GM12878 (cell line): ENCODE measurements around the gene EFCAB8. TPM values are rescaled to one million over a fixed set of nuclear protein-coding genes. Genes with fewer than 3 reads are reported as not detected.

Experiments used
- ATAC-seq: fragments of 200-7000 bp; cut with Tn5 transposase; 3 replicates; pipeline ENCODE4 v1.9.1; 2020; ENCODE audit warnings: mild to moderate bottlenecking, moderate library complexity
- BruUV-seq: library from RNA; stranded (reverse); fragments of 400-500 nt; replicated peaks from 2 replicates; lab custom pipeline; 2021; lab: Mats Ljungman, UMichigan
- CTCF ChIA-PET: fragments of 300-600 bp; sonication (Branson Sonifier 250); formaldehyde crosslinking; extraction: SDS; loops from one replicate; lab custom pipeline; 2021; ENCODE audit warnings: inconsistent platforms; lab: Yijun Ruan, JAX
- POLR2A ChIA-PET: fragments of 350-600 bp; formaldehyde crosslinking; extraction: SDS; loops from one replicate; lab custom pipeline; 2021; ENCODE audit warnings: inconsistent platforms; lab: Charles Lee
- RAD21 ChIA-PET: fragments of 300-600 bp; sonication (Branson Sonifier 250); formaldehyde crosslinking; loops from one replicate; lab custom pipeline; 2023; ENCODE audit warnings: antibody characterized with exemption; ENCODE audit not compliant: unreplicated experiment; lab: Charles Lee
- SMC1A ChIA-PET: fragments of 300-600 bp; sonication (Branson Sonifier 250); formaldehyde crosslinking; loops from one replicate; lab custom pipeline; 2023; ENCODE audit not compliant: unreplicated experiment, uncharacterized antibody; lab: Charles Lee
- DNase-seq: peaks from one replicate; pipeline ENCODE4 v3.0.0-alpha.2; 2011; ENCODE audit warnings: low read depth, low spot score
- FAIRE-seq: peaks from 3 replicates; lab custom pipeline; 2011; peaks lifted over from hg19 to GRCh38; lab: Jason Lieb, UNC
- H2AFZ ChIP-seq: 2 replicates; pipeline ENCODE4 v1.6.0; 2011; ENCODE audit warnings: low read depth, low read length, control low read depth; ENCODE audit not compliant: control insufficient read depth
- H3K27ac ChIP-seq: 2 replicates; pipeline ENCODE4 v1.5.1; 2011; ENCODE audit warnings: control low read depth; ENCODE audit not compliant: control insufficient read depth, insufficient read depth
- H3K27me3 ChIP-seq, 2 experiments: replicated peaks in 1 of 2; 2 replicates each; pipeline versions ENCODE4 v1.6.0 to v1.6.1; 2011; ENCODE audit warnings: low read length in 1 of 2; ENCODE audit not compliant: control insufficient read depth in 2 of 2, insufficient read depth in 2 of 2
- H3K36me3 ChIP-seq, 2 experiments: 2 replicates each; pipeline ENCODE4 v1.5.1; 2011; ENCODE audit warnings: low read length in 1 of 2; ENCODE audit not compliant: control insufficient read depth in 2 of 2, insufficient read depth in 2 of 2
- H3K4me1 ChIP-seq: 2 replicates; pipeline ENCODE4 v1.6.1; 2011; ENCODE audit warnings: mild to moderate bottlenecking, low read length, moderate library complexity, mixed read lengths; ENCODE audit not compliant: control insufficient read depth, insufficient read depth
- H3K4me2 ChIP-seq: 2 replicates; pipeline ENCODE4 v1.6.0; 2011; ENCODE audit warnings: control low read depth; ENCODE audit not compliant: control insufficient read depth, insufficient read depth
- H3K4me3 ChIP-seq: fragments of 200-600 bp; sonication (generic); 2 replicates; pipeline ENCODE4 v1.5.1; 2016
- H3K79me2 ChIP-seq: 2 replicates; pipeline ENCODE4 v1.6.0; 2011; ENCODE audit warnings: low read length; ENCODE audit not compliant: control insufficient read depth, insufficient read depth
- H3K9ac ChIP-seq: 2 replicates; pipeline ENCODE4 v1.8.0; 2011; ENCODE audit warnings: low read length, control low read depth, mixed read lengths; ENCODE audit not compliant: control insufficient read depth, insufficient read depth
- H3K9me3 ChIP-seq: replicated peaks from 3 replicates; pipeline ENCODE4 v1.5.1; 2011; ENCODE audit warnings: mild to moderate bottlenecking, low read length; ENCODE audit not compliant: control insufficient read depth, insufficient read depth
- H4K20me1 ChIP-seq: 2 replicates; pipeline ENCODE4 v1.6.0; 2011; ENCODE audit not compliant: control insufficient read depth, insufficient read depth
- CHD1 ChIP-seq: IDR thresholded peaks from 2 replicates; pipeline ENCODE4 v1.6.1; 2012; ENCODE audit warnings: low read depth, low read length, improper control_type of control experiment
- CHD2 ChIP-seq: IDR thresholded peaks from 2 replicates; pipeline ENCODE4 v1.6.1; 2011; ENCODE audit warnings: low read depth, low read length, improper control_type of control experiment, borderline replicate concordance
- HCFC1 ChIP-seq: fragments of 150-350 bp; IDR thresholded peaks from 2 replicates; pipeline ENCODE4 v1.6.1; 2014; ENCODE audit warnings: low read length
- NR2C1 ChIP-seq: fragments of 450-650 bp; IDR thresholded peaks from 2 replicates; pipeline ENCODE4 v1.6.1; 2017; ENCODE audit warnings: antibody characterized with exemption, mild to moderate bottlenecking, moderate library complexity
- POLR2A ChIP-seq: IDR thresholded peaks from 2 replicates; pipeline ENCODE4 v1.6.1; 2011; ENCODE audit warnings: low read depth, mild to moderate bottlenecking, low read length
- POLR2AphosphoS2 ChIP-seq: IDR thresholded peaks from 2 replicates; pipeline ENCODE4 v1.6.1; 2011; ENCODE audit warnings: low read depth, mild to moderate bottlenecking, low read length, improper control_type of control experiment, moderate library complexity
- POU2F2 ChIP-seq: IDR thresholded peaks from 3 replicates; pipeline ENCODE4 v1.6.1; 2011; ENCODE audit warnings: low read depth, mild to moderate bottlenecking, low read length, borderline replicate concordance
- SP1 ChIP-seq: IDR thresholded peaks from one replicate; pipeline ENCODE4 v1.6.1; 2011; ENCODE audit warnings: low read depth, low read length
- STAT3 ChIP-seq: IDR thresholded peaks from 2 replicates; pipeline ENCODE4 v1.6.1; 2011; ENCODE audit warnings: low read depth, low read length, improper control_type of control experiment
- TBL1XR1 ChIP-seq: IDR thresholded peaks from 2 replicates; pipeline ENCODE4 v1.6.1; 2012; ENCODE audit warnings: low read depth, low read length, improper control_type of control experiment
- TCF7 ChIP-seq: IDR thresholded peaks from 2 replicates; pipeline ENCODE4 v1.6.1; 2014; ENCODE audit warnings: antibody characterized with exemption, borderline replicate concordance
- ZNF207 ChIP-seq: fragments of 450-650 bp; IDR thresholded peaks from 2 replicates; pipeline ENCODE4 v1.6.1; 2014; ENCODE audit warnings: antibody characterized with exemption, mild to moderate bottlenecking, borderline replicate concordance
- ZSCAN29 ChIP-seq: fragments of 450-650 bp; IDR thresholded peaks from 2 replicates; pipeline ENCODE4 v1.6.1; 2017; ENCODE audit warnings: mild to moderate bottlenecking, moderate library complexity
- WGBS: methylation state at CpG from one replicate; pipeline ENCODE4 v1.1.6; 2016; ENCODE audit warnings: low lambda C conversion rate; ENCODE audit not compliant: insufficient replicate concordance, insufficient coverage; ENCODE audit errors: missing lambda C conversion rate; 5-methylcytosine and 5-hydroxymethylcytosine counted together
- in situ Hi-C: fragments of 300-500 bp; cut with MboI; formaldehyde crosslinking; loops from 9 replicates; pipeline ENCODE4 v1.14.3; 2018; ENCODE audit warnings: mixed read lengths
- intact Hi-C: fragments of 100-400 bp; cut with micrococcal nuclease; formaldehyde crosslinking; loops from one replicate; pipeline ENCODE4 v1.14.2; 2022; ENCODE audit not compliant: unreplicated experiment
- polyA plus RNA-seq, 11 experiments: library from polyadenylated mRNA; depleted of rRNA in 4 of 11; unstranded in 6 of 11; stranded (reverse) in 5 of 11; fragments of >200 nt; fragmentation: Nextera tagmentation in 4 of 11; fragmentation: Illumina TruSeq in 1 of 11; extraction: Ambion mirVana in 4 of 11; extraction: Trizol in 1 of 11; gene quantifications; 1 replicate in 1 of 11; 2 replicates in 10 of 11; pipeline versions ENCODE4 v1.2.1 to v1.2.3, GENCODE V29; 2011 to 2016; ENCODE audit warnings: inconsistent platforms in 2 of 11, missing spikeins in 2 of 11, low read depth in 1 of 11
- total RNA-seq, 4 experiments: library from RNA; depleted of rRNA in 3 of 4; stranded (reverse); fragments of >200 nt in 3 of 4; fragmentation: Illumina TruSeq in 1 of 4; extraction: Trizol in 1 of 4; gene quantifications; 2 replicates each; pipeline versions ENCODE4 v1.2.1 to v1.2.3, GENCODE V29; 2013 to 2021
- TF ChIP-seq, protein P1 (sequence below): fragments of 450-650 bp; IDR thresholded peaks from 2 replicates; pipeline ENCODE4 v1.6.1; 2017; ENCODE audit warnings: antibody characterized with exemption, mild to moderate bottlenecking, moderate library complexity
- TF ChIP-seq, protein P2 (sequence below): fragments of 450-650 bp; formaldehyde crosslinking; IDR thresholded peaks from 2 replicates; pipeline ENCODE4 v1.5.0; 2022; ENCODE audit warnings: mild to moderate bottlenecking, missing genetic modification characterization
- TF ChIP-seq, protein P3 (sequence below), 3 experiments: IDR thresholded peaks in 2 of 3; conservative IDR thresholded peaks in 1 of 3; 2 replicates each; pipeline ENCODE4 v1.5.1; 2011; ENCODE audit warnings: low read depth in 3 of 3, low read length in 3 of 3, mild to moderate bottlenecking in 3 of 3, control low read depth in 2 of 3, moderate library complexity in 2 of 3, inconsistent platforms in 1 of 3, mixed read lengths in 1 of 3; ENCODE audit not compliant: control insufficient read depth in 2 of 3, insufficient read depth in 1 of 3; ENCODE audit errors: extremely low read depth in 1 of 3

The EFCAB8 gene
- total and polyA plus RNA-seq, 10 of the 15 experiments (the other 5 are each of a cell fraction or from before 2014, with no cell fraction given), result 0.04 to 0.18 (median 0.06) TPM; not detected in 4

DNA sequence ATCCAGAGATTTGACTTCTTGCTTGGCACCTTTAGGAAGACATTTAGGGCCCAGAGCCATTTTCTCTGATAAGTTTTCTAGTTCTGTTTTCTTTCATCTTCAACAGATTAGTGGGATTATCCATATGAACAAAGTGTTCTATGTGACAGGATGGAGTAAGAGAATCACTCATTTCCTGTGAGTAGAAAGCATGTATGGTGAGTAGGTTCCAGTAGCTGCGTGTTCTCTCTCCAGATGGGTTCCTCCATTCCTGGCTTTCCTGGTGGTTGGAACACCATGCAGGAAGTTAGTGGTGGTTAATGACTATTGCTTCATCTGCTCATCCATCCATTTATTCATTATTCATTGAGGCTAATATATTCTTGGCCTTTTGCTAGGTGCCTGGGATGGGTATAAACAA lies 54.0 kb downstream of the EFCAB8 start:
- FAIRE-seq, result no peak
- no peak overlapping the region for H3K4me2 ChIP-seq
- no peak overlapping the region for H3K4me3 ChIP-seq
- ChIA-PET POLR2A (no interaction called here), CTCF (no interaction called here), SMC1A (no interaction called here)
- H3K27ac ChIP-seq, result no peak overlapping the region
- BruUV-seq, result no TSS peak
- WGBS, result 95% methylated on average over 1 of the region's 1 CpG
- H3K4me1 ChIP-seq, result no peaks in the 10 kb centered on the region
- no peaks in the 10 kb centered on the region; the same call in 1 of the 3 replicates for H3K9me3 ChIP-seq
- intact Hi-C loops, result no loop called here
- no peak for DNase-seq
- no peak for TF ChIP-seq CHD2
- TF ChIP-seq HCFC1, result no peak
- TF ChIP-seq, protein P1, sequence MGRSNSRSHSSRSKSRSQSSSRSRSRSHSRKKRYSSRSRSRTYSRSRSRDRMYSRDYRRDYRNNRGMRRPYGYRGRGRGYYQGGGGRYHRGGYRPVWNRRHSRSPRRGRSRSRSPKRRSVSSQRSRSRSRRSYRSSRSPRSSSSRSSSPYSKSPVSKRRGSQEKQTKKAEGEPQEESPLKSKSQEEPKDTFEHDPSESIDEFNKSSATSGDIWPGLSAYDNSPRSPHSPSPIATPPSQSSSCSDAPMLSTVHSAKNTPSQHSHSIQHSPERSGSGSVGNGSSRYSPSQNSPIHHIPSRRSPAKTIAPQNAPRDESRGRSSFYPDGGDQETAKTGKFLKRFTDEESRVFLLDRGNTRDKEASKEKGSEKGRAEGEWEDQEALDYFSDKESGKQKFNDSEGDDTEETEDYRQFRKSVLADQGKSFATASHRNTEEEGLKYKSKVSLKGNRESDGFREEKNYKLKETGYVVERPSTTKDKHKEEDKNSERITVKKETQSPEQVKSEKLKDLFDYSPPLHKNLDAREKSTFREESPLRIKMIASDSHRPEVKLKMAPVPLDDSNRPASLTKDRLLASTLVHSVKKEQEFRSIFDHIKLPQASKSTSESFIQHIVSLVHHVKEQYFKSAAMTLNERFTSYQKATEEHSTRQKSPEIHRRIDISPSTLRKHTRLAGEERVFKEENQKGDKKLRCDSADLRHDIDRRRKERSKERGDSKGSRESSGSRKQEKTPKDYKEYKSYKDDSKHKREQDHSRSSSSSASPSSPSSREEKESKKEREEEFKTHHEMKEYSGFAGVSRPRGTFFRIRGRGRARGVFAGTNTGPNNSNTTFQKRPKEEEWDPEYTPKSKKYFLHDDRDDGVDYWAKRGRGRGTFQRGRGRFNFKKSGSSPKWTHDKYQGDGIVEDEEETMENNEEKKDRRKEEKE, result no peak
- no peak for TF ChIP-seq POU2F2
- no peak for TF ChIP-seq STAT3
- TF ChIP-seq TCF7, result no peak
- no peak for TF ChIP-seq POLR2A
- no peak for TF ChIP-seq SP1
- TF ChIP-seq, protein P2, sequence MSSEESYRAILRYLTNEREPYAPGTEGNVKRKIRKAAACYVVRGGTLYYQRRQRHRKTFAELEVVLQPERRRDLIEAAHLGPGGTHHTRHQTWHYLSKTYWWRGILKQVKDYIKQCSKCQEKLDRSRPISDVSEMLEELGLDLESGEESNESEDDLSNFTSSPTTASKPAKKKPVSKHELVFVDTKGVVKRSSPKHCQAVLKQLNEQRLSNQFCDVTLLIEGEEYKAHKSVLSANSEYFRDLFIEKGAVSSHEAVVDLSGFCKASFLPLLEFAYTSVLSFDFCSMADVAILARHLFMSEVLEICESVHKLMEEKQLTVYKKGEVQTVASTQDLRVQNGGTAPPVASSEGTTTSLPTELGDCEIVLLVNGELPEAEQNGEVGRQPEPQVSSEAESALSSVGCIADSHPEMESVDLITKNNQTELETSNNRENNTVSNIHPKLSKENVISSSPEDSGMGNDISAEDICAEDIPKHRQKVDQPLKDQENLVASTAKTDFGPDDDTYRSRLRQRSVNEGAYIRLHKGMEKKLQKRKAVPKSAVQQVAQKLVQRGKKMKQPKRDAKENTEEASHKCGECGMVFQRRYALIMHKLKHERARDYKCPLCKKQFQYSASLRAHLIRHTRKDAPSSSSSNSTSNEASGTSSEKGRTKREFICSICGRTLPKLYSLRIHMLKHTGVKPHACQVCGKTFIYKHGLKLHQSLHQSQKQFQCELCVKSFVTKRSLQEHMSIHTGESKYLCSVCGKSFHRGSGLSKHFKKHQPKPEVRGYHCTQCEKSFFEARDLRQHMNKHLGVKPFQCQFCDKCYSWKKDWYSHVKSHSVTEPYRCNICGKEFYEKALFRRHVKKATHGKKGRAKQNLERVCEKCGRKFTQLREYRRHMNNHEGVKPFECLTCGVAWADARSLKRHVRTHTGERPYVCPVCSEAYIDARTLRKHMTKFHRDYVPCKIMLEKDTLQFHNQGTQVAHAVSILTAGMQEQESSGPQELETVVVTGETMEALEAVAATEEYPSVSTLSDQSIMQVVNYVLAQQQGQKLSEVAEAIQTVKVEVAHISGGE (CRISPR knock-in tag), result no peak
- TF ChIP-seq NR2C1, result no peak
- no peak for TF ChIP-seq ZNF207
- TF ChIP-seq TBL1XR1, result no peak
- TF ChIP-seq ZSCAN29, result no peak
- no peak for TF ChIP-seq POLR2AphosphoS2
- no peak for TF ChIP-seq CHD1
- TF ChIP-seq, protein P3, sequence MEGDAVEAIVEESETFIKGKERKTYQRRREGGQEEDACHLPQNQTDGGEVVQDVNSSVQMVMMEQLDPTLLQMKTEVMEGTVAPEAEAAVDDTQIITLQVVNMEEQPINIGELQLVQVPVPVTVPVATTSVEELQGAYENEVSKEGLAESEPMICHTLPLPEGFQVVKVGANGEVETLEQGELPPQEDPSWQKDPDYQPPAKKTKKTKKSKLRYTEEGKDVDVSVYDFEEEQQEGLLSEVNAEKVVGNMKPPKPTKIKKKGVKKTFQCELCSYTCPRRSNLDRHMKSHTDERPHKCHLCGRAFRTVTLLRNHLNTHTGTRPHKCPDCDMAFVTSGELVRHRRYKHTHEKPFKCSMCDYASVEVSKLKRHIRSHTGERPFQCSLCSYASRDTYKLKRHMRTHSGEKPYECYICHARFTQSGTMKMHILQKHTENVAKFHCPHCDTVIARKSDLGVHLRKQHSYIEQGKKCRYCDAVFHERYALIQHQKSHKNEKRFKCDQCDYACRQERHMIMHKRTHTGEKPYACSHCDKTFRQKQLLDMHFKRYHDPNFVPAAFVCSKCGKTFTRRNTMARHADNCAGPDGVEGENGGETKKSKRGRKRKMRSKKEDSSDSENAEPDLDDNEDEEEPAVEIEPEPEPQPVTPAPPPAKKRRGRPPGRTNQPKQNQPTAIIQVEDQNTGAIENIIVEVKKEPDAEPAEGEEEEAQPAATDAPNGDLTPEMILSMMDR (IDR thresholded peaks at IDR 0.05 in 2 of 3, conservative IDR thresholded peaks at IDR 0.05 in 1 of 3; ENCODE audit: control insufficient read depth in 2 of 3, extremely low read depth in 1 of 3, insufficient read depth in 1 of 3, low read depth in 3 of 3, low read length in 3 of 3), result no peak
- TF ChIP-seq, all 136 proteins: peak for 0
- ATAC-seq, result no peak
- H3K27me3 ChIP-seq, result peaks cover 0 to 3% of the 10 kb centered on the region in 2 experiments
- H3K79me2 ChIP-seq, result no peaks in the 10 kb centered on the region
- RAD21 ChIA-PET, result interaction anchor here (1.5 kb wide), 1 partner anchor 122 kb away, joined by 3 read pairs; no protein-coding TSS in a partner anchor
- in situ Hi-C loops, result no loop called here
- no peak overlapping the region for H2AFZ ChIP-seq
- H3K9ac ChIP-seq, result no peak overlapping the region
- no peaks in the 10 kb centered on the region for H3K36me3 ChIP-seq
- H4K20me1 ChIP-seq, result no peaks in the 10 kb centered on the region
